H9 (cell line): Measurements from ENCODE around the gene LGSN. TPM values are rescaled to one million over a fixed set of nuclear protein-coding genes. Genes with fewer than 3 reads are reported as not detected.
A peak's percentile ranks its signal among the peaks of the same experiment; 100 is the strongest.

Experiments
- DNase-seq: peaks from one replicate; pipeline ENCODE4 v3.0.0-alpha.2; 2017
- H2AFZ ChIP-seq: one replicate; pipeline ENCODE4 v1.6.1; 2013; ENCODE audit warnings: mild to moderate bottlenecking, low read length, control low read depth, moderate library complexity
- H2AK5ac ChIP-seq: 2 replicates; pipeline ENCODE4 v1.6.1; 2013; ENCODE audit warnings: low read length, control low read depth, mixed read lengths; ENCODE audit not compliant: insufficient read length
- H2BK120ac ChIP-seq: one replicate; pipeline ENCODE4 v1.6.1; 2013; ENCODE audit warnings: low read depth, mild to moderate bottlenecking, low read length, control low read depth, inconsistent platforms; ENCODE audit not compliant: poor library complexity, severe bottlenecking
- H2BK12ac ChIP-seq: 2 replicates; pipeline ENCODE4 v1.6.1; 2013; ENCODE audit warnings: low read length, control low read depth, mixed read lengths, low read depth; ENCODE audit not compliant: insufficient read length
- H2BK15ac ChIP-seq: 2 replicates; pipeline ENCODE4 v1.6.1; 2013; ENCODE audit warnings: low read depth, low read length, control low read depth
- H2BK20ac ChIP-seq: one replicate; pipeline ENCODE4 v1.6.1; 2013; ENCODE audit warnings: low read depth, mild to moderate bottlenecking, low read length, control low read depth, inconsistent platforms; ENCODE audit not compliant: poor library complexity, severe bottlenecking
- H2BK5ac ChIP-seq: 2 replicates; pipeline ENCODE4 v1.6.1; 2013; ENCODE audit warnings: low read length, control low read depth, mixed read lengths; ENCODE audit not compliant: insufficient read length
- H3K14ac ChIP-seq: 2 replicates; pipeline ENCODE4 v1.6.1; 2013; ENCODE audit warnings: low read length, control low read depth; ENCODE audit not compliant: insufficient read depth
- H3K18ac ChIP-seq: 2 replicates; pipeline ENCODE4 v1.6.1; 2013; ENCODE audit warnings: low read depth, mild to moderate bottlenecking, mixed read lengths, low read length, control low read depth; ENCODE audit not compliant: insufficient read length
- H3K23ac ChIP-seq: 2 replicates; pipeline ENCODE4 v1.6.1; 2013; ENCODE audit warnings: low read length, control low read depth, mixed read lengths, low read depth; ENCODE audit not compliant: insufficient read length
- H3K23me2 ChIP-seq: 2 replicates; pipeline ENCODE4 v1.6.1; 2013; ENCODE audit warnings: low read depth, mild to moderate bottlenecking, mixed read lengths, low read length, control low read depth; ENCODE audit not compliant: insufficient read length, poor library complexity, severe bottlenecking
- H3K27ac ChIP-seq: 2 replicates; pipeline ENCODE4 v1.5.1; 2013; ENCODE audit warnings: low read length, control low read depth, mixed read lengths, low read depth; ENCODE audit not compliant: insufficient read length
- H3K27me3 ChIP-seq: 2 replicates; pipeline ENCODE4 v1.6.1; 2013; ENCODE audit warnings: low read length, control low read depth, inconsistent platforms; ENCODE audit not compliant: insufficient read depth
- H3K4ac ChIP-seq: 2 replicates; pipeline ENCODE4 v1.6.1; 2013; ENCODE audit warnings: low read depth, mild to moderate bottlenecking, control low read depth, inconsistent platforms, low read length, moderate library complexity
- H3K4me1 ChIP-seq: 2 replicates; pipeline ENCODE4 v1.6.1; 2013; ENCODE audit warnings: low read length, control low read depth, inconsistent platforms; ENCODE audit not compliant: insufficient read depth
- H3K4me2 ChIP-seq: 2 replicates; pipeline ENCODE4 v1.6.1; 2013; ENCODE audit warnings: low read length, control low read depth, mixed read lengths; ENCODE audit not compliant: insufficient read length, insufficient read depth
- H3K56ac ChIP-seq: 2 replicates; pipeline ENCODE4 v1.6.1; 2013; ENCODE audit warnings: low read depth, mild to moderate bottlenecking, mixed read lengths, low read length, control low read depth; ENCODE audit not compliant: insufficient read length
- H3K79me1 ChIP-seq: 2 replicates; pipeline ENCODE4 v1.6.1; 2013; ENCODE audit warnings: low read depth, mild to moderate bottlenecking, moderate library complexity, low read length, control low read depth, inconsistent platforms; ENCODE audit not compliant: insufficient read depth, poor library complexity, severe bottlenecking
- H3K79me2 ChIP-seq: 2 replicates; pipeline ENCODE4 v1.6.1; 2013; ENCODE audit warnings: low read length, control low read depth, inconsistent platforms; ENCODE audit not compliant: insufficient read depth
- H3K9ac ChIP-seq: 2 replicates; pipeline ENCODE4 v1.6.1; 2013; ENCODE audit warnings: low read length, control low read depth, mixed read lengths; ENCODE audit not compliant: insufficient read length; ENCODE audit errors: extremely low read depth
- H3K9me3 ChIP-seq: one replicate; pipeline ENCODE4 v1.6.1; 2013; ENCODE audit warnings: low read depth, low read length, inconsistent platforms; ENCODE audit not compliant: control insufficient read depth
- H3T11ph ChIP-seq: one replicate; pipeline ENCODE4 v1.6.1; 2013; ENCODE audit warnings: mild to moderate bottlenecking, low read length, control low read depth, inconsistent platforms
- H4K20me1 ChIP-seq: one replicate; pipeline ENCODE4 v1.6.1; 2013; ENCODE audit not compliant: control insufficient read depth, insufficient read length, insufficient read depth
- H4K5ac ChIP-seq: 2 replicates; pipeline ENCODE4 v1.6.1; 2013; ENCODE audit warnings: low read depth, mild to moderate bottlenecking, mixed read lengths, low read length, control low read depth; ENCODE audit not compliant: insufficient read length
- H4K8ac ChIP-seq: replicated peaks from 2 replicates; pipeline ENCODE4 v1.6.1; 2013; ENCODE audit warnings: low read length, control low read depth, mixed read lengths, low read depth; ENCODE audit not compliant: insufficient read length
- H4K91ac ChIP-seq: 2 replicates; pipeline ENCODE4 v1.6.1; 2013; ENCODE audit warnings: low read depth, mild to moderate bottlenecking, moderate library complexity, mixed read lengths, low read length, control low read depth; ENCODE audit not compliant: insufficient read length
- H3K27ac Mint-ChIP-seq, 3 experiments: 2 replicates in 2 of 3; 3 replicates in 1 of 3; pipeline ENCODE4 v1.8.0; 2020 to 2021; ENCODE audit warnings: mixed read lengths in 3 of 3, mild to moderate bottlenecking in 1 of 3, moderate library complexity in 1 of 3
- H3K27me3 Mint-ChIP-seq: 2 replicates; pipeline ENCODE4 v1.8.0; 2021; ENCODE audit warnings: low read depth, mild to moderate bottlenecking, moderate library complexity, mixed read lengths
- H3K36me3 Mint-ChIP-seq, 3 experiments: 2 replicates in 2 of 3; 3 replicates in 1 of 3; pipeline ENCODE4 v1.8.0; 2020 to 2021; ENCODE audit warnings: low read depth in 3 of 3, mixed read lengths in 3 of 3; ENCODE audit not compliant: insufficient read depth in 1 of 3
- H3K4me1 Mint-ChIP-seq, 2 experiments: 2 replicates each; pipeline ENCODE4 v1.8.0; 2020; ENCODE audit warnings: mixed read lengths in 2 of 2
- H3K4me3 Mint-ChIP-seq, 2 experiments: 2 replicates in 1 of 2; 3 replicates in 1 of 2; pipeline ENCODE4 v1.8.0; 2020 to 2021; ENCODE audit warnings: mild to moderate bottlenecking in 2 of 2, mixed read lengths in 2 of 2, moderate library complexity in 1 of 2
- H3K9me3 Mint-ChIP-seq, 2 experiments: 2 replicates in 1 of 2; 3 replicates in 1 of 2; pipeline ENCODE4 v1.8.0; 2020; ENCODE audit warnings: mild to moderate bottlenecking in 2 of 2, mixed read lengths in 2 of 2, moderate library complexity in 1 of 2
- WGBS: extraction: QIAGEN DNeasy Blood & Tissue Kit; methylation state at CpG from one replicate; pipeline ENCODE4 v1.1.7; 2013; ENCODE audit warnings: missing lambda C conversion rate, low lambda C conversion rate, mixed read lengths; ENCODE audit not compliant: insufficient read length; ENCODE audit errors: extremely low coverage; 5-methylcytosine and 5-hydroxymethylcytosine counted together
- total RNA-seq: library from RNA; stranded (reverse); gene quantifications from 2 replicates; pipeline ENCODE4 v1.2.1, GENCODE V29; 2021
- TF ChIP-seq, protein P1 (sequence below): fragments of 200-600 bp; sonication (generic); conservative IDR thresholded peaks from 3 replicates; pipeline ENCODE4 v1.8.0; 2021; ENCODE audit warnings: antibody characterized with exemption, mild to moderate bottlenecking

Gene LGSN
- total RNA-seq, 1 experiment from 2014 or later, result 0.13 TPM

DNA sequence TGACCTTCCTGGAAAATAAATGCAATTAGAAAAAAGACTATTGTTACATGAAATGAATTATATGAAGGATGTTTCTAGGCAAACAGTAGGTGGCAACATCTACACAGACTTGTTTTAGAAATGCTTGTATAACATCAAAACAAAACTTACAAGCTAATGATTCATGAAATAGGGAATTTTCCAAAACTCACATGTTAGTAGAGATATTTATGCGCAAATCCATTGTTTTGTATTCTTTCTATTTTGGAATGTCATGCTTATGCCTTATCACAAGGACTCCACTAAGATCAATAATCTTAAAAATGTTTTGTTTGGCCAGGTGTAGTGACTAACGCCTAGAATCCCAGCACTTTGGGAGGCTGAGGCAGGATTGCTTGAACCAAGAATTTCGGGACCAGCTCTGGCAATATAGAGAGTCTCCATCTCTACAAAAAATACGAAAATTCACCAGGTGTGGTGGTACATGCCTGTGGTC is 32.3 kb upstream of the LGSN start:
- no peak overlapping the region for H4K8ac ChIP-seq
- no peak overlapping the region for H3K23ac ChIP-seq
- no peak overlapping the region for H3K4ac ChIP-seq
- H3K14ac ChIP-seq, result no peak overlapping the region
- H3K27ac Mint-ChIP-seq, result no peak overlapping the region
- DNase-seq, result no peak
- H3K27me3 Mint-ChIP-seq, result no peaks in the 10 kb centered on the region
- TF ChIP-seq, protein P1, sequence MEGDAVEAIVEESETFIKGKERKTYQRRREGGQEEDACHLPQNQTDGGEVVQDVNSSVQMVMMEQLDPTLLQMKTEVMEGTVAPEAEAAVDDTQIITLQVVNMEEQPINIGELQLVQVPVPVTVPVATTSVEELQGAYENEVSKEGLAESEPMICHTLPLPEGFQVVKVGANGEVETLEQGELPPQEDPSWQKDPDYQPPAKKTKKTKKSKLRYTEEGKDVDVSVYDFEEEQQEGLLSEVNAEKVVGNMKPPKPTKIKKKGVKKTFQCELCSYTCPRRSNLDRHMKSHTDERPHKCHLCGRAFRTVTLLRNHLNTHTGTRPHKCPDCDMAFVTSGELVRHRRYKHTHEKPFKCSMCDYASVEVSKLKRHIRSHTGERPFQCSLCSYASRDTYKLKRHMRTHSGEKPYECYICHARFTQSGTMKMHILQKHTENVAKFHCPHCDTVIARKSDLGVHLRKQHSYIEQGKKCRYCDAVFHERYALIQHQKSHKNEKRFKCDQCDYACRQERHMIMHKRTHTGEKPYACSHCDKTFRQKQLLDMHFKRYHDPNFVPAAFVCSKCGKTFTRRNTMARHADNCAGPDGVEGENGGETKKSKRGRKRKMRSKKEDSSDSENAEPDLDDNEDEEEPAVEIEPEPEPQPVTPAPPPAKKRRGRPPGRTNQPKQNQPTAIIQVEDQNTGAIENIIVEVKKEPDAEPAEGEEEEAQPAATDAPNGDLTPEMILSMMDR, result peak; percentile 30; the same call in 1 of the 3 replicates
- no peak overlapping the region for H2BK15ac ChIP-seq
- H4K5ac ChIP-seq, result no peak overlapping the region
- no peaks in the 10 kb centered on the region for H3K36me3 Mint-ChIP-seq
- H3K4me2 ChIP-seq, result no peak overlapping the region
- no peaks in the 10 kb centered on the region for H3K4me1 ChIP-seq
- no peak overlapping the region for H2BK20ac ChIP-seq
- H3K4me1 Mint-ChIP-seq, result peaks cover 0 to 2% of the 10 kb centered on the region in 2 experiments; a peak in 2 of 4 replicates
- H3T11ph ChIP-seq, result no peak overlapping the region
- no peaks in the 10 kb centered on the region for H3K79me1 ChIP-seq
- H3K9me3 ChIP-seq, result no peaks in the 10 kb centered on the region
- no CpG with 5 or more reads among the region's 4 CpGs for WGBS
- H2BK5ac ChIP-seq, result no peak overlapping the region
- no peak overlapping the region for H3K27ac ChIP-seq
- H2BK12ac ChIP-seq, result no peak overlapping the region
- H3K18ac ChIP-seq, result no peak overlapping the region
- H2AK5ac ChIP-seq, result no peak overlapping the region
- H3K4me3 Mint-ChIP-seq, result no peak overlapping the region
- H3K9ac ChIP-seq, result no peak overlapping the region
- no peaks in the 10 kb centered on the region for H3K27me3 ChIP-seq
- no peaks in the 10 kb centered on the region for H4K20me1 ChIP-seq
- no peaks in the 10 kb centered on the region for H3K79me2 ChIP-seq
- no peak overlapping the region for H2AFZ ChIP-seq
- no peak overlapping the region for H3K56ac ChIP-seq
- H3K23me2 ChIP-seq, result no peaks in the 10 kb centered on the region
- H3K9me3 Mint-ChIP-seq, result no peaks in the 10 kb centered on the region
- H4K91ac ChIP-seq, result no peak overlapping the region
- H2BK120ac ChIP-seq, result no peak overlapping the region
